Endothelial cell of hepatic sinusoid (primary cell): Measurements from ENCODE around the gene DES.
"Not testable (repeated sequence)": the region's sequence is repeated elsewhere in the genome, so short reads cannot be mapped to it uniquely, and the experiment has no call there.

ENCODE experiments used
- in situ Hi-C: cut with HindIII; loops from 2 replicates; pipeline ENCODE4 v1.10.0; 2017; ENCODE audit warnings: low sequenced_read_pairs

DES gene

GRCh38 chr2:219399716-219400478 lies 18.3 kb upstream of the DES start:
- in situ Hi-C loops: no loop called here

- in situ Hi-C loops: no loop called here
Measured at GRCh38 chr2:219400562-219400961, 17.6 kb upstream of the DES start.

GRCh38 chr2:219401606-219402005 lies 16.6 kb upstream of the DES start:
- in situ Hi-C loops: no loop called here

GRCh38 chr2:219402665-219403515 lies 15.3 kb upstream of the DES start:
- in situ Hi-C loops: no loop called here

GRCh38 chr2:219403861-219404260 lies 14.3 kb upstream of the DES start:
- in situ Hi-C loops: no loop called here

GRCh38 chr2:219404291-219404910 lies 13.8 kb upstream of the DES start:
- in situ Hi-C loops: no loop called here

- in situ Hi-C loops: no loop called here
Measured at GRCh38 chr2:219404954-219405353, 13.2 kb upstream of the DES start.

- in situ Hi-C loops: no loop called here
Measured at GRCh38 chr2:219405451-219405850, 12.7 kb upstream of the DES start.

- in situ Hi-C loops: no loop called here
Measured at GRCh38 chr2:219405958-219406860, 12.0 kb upstream of the DES start.

- in situ Hi-C loops: no loop called here
Measured at GRCh38 chr2:219406861-219407230, 11.3 kb upstream of the DES start.

GRCh38 chr2:219407343-219407742 lies 10.8 kb upstream of the DES start:
- in situ Hi-C loops: not testable (repeated sequence)

GRCh38 chr2:219408204-219408603 lies 10.0 kb upstream of the DES start:
- in situ Hi-C loops: no loop called here

GRCh38 chr2:219408631-219409030 lies 9.5 kb upstream of the DES start:
- in situ Hi-C loops: no loop called here

GRCh38 chr2:219409619-219410018 lies 8.6 kb upstream of the DES start:
- in situ Hi-C loops: no loop called here

GRCh38 chr2:219410390-219410789 lies 7.8 kb upstream of the DES start:
- in situ Hi-C loops: no loop called here

- in situ Hi-C loops: no loop called here
Measured at GRCh38 chr2:219414857-219415256, 3.3 kb upstream of the DES start.

- in situ Hi-C loops: no loop called here
Measured at GRCh38 chr2:219415580-219416234, 2.5 kb upstream of the DES start.

GRCh38 chr2:219416235-219416602 lies 2.0 kb upstream of the DES start:
- in situ Hi-C loops: no loop called here

- in situ Hi-C loops: no loop called here
Measured at GRCh38 chr2:219416938-219417337, 1.2 kb upstream of the DES start.

GRCh38 chr2:219417374-219417773 lies 803 bp upstream of the DES start:
- in situ Hi-C loops: no loop called here
